MM.1S (cell line): ENCODE measurements around the gene TNFSF9.

Experiments used
- CTCF ChIP-seq: fragments of 300-600 bp; sonication (generic); IDR thresholded peaks from 2 replicates; pipeline ENCODE4 v1.5.1; 2016; ENCODE audit warnings: antibody characterized with exemption, low read length, mixed read lengths
- EZH2 ChIP-seq: fragments of 300-600 bp; sonication (generic); optimal IDR thresholded peaks from 2 replicates; pipeline ENCODE3; 2017; ENCODE audit warnings: low read depth, mild to moderate bottlenecking, antibody characterized with exemption, low read length, mixed read lengths

GRCh38 chr19:6514089-6514488 is 16.7 kb upstream of the TNFSF9 start:
- TF ChIP-seq EZH2 (no peak), CTCF (no peak)
